KMS-11 (cell line): ENCODE data around the gene PDXP.

Source experiments
- H2AFZ ChIP-seq: fragments of 200-600 bp; sonication (generic); 2 replicates; pipeline ENCODE4 v1.6.1; 2016; ENCODE audit warnings: antibody characterized with exemption, mixed run types, low read depth
- H3K27ac ChIP-seq: fragments of 200-600 bp; sonication (generic); 2 replicates; pipeline ENCODE4 v1.6.1; 2016; ENCODE audit warnings: mild to moderate bottlenecking, mixed run types
- H3K27me3 ChIP-seq: fragments of 200-600 bp; sonication (generic); 2 replicates; pipeline ENCODE4 v1.6.1; 2017; ENCODE audit warnings: mild to moderate bottlenecking, low read depth, mixed run types, moderate library complexity; ENCODE audit not compliant: insufficient read depth
- H3K36me3 ChIP-seq: fragments of 200-600 bp; sonication (generic); 2 replicates; pipeline ENCODE4 v1.6.1; 2017; ENCODE audit warnings: mild to moderate bottlenecking, mixed run types; ENCODE audit not compliant: insufficient read depth
- H3K4me1 ChIP-seq: fragments of 200-600 bp; sonication (generic); 2 replicates; pipeline ENCODE4 v1.6.1; 2016; ENCODE audit warnings: mild to moderate bottlenecking, low read depth, mixed run types; ENCODE audit not compliant: poor library complexity, severe bottlenecking
- H3K4me2 ChIP-seq: fragments of 200-600 bp; sonication (generic); 2 replicates; pipeline ENCODE4 v1.7.0; 2016; ENCODE audit warnings: mild to moderate bottlenecking, mixed run types
- H3K4me3 ChIP-seq: fragments of 200-600 bp; sonication (generic); IDR thresholded peaks from 2 replicates; pipeline ENCODE4 v1.6.1; 2017; ENCODE audit warnings: low read depth, low read length, mixed read lengths; ENCODE audit not compliant: insufficient read depth
- H3K79me2 ChIP-seq: fragments of 200-600 bp; sonication (generic); 2 replicates; pipeline ENCODE4 v1.6.1; 2016; ENCODE audit warnings: low read depth, mixed run types; ENCODE audit not compliant: insufficient read depth
- H3K9ac ChIP-seq: fragments of 200-600 bp; sonication (generic); 2 replicates; pipeline ENCODE4 v1.6.1; 2016; ENCODE audit warnings: mild to moderate bottlenecking, mixed run types
- H4K20me1 ChIP-seq: fragments of 200-600 bp; sonication (generic); 2 replicates; pipeline ENCODE4 v1.6.1; 2016; ENCODE audit warnings: mild to moderate bottlenecking, mixed run types; ENCODE audit not compliant: insufficient read depth
- CTCF ChIP-seq: fragments of 200-600 bp; sonication (generic); conservative IDR thresholded peaks from 2 replicates; pipeline ENCODE4 v1.6.1; 2017; ENCODE audit warnings: low read depth, mild to moderate bottlenecking, antibody characterized with exemption, low read length, moderate library complexity, mixed read lengths

PDXP gene

GRCh38 chr22:37629928-37630327, 28.6 kb upstream of the PDXP start:
- no peak for TF ChIP-seq CTCF
- no peaks in the 10 kb centered on the region for H3K36me3 ChIP-seq
- no peaks in the 10 kb centered on the region for H3K79me2 ChIP-seq
- H3K9ac ChIP-seq: no peak overlapping the region
- no peaks in the 10 kb centered on the region for H4K20me1 ChIP-seq
- no peak overlapping the region for H3K4me2 ChIP-seq
- H3K4me3 ChIP-seq: no peak overlapping the region
- peaks cover 64% of the 10 kb centered on the region for H3K4me1 ChIP-seq
- H3K27me3 ChIP-seq: no peaks in the 10 kb centered on the region
- H3K27ac ChIP-seq: no peak overlapping the region
- no peak overlapping the region for H2AFZ ChIP-seq

- no peak overlapping the region for H3K4me2 ChIP-seq
- H3K79me2 ChIP-seq: no peaks in the 10 kb centered on the region
- no peaks in the 10 kb centered on the region for H4K20me1 ChIP-seq
- no peak for TF ChIP-seq CTCF
- H3K9ac ChIP-seq: no peak overlapping the region
- H3K27ac ChIP-seq: no peak overlapping the region; the same call in 1 of the 2 replicates
- H3K4me3 ChIP-seq: no peak overlapping the region
- H3K4me1 ChIP-seq: peaks cover 65% of the 10 kb centered on the region
- H3K27me3 ChIP-seq: no peaks in the 10 kb centered on the region
- H2AFZ ChIP-seq: no peak overlapping the region
- no peaks in the 10 kb centered on the region for H3K36me3 ChIP-seq
These were observed 27.6 kb upstream of the PDXP start for GRCh38 chr22:37630839-37631435.

- Histone ChIP-seq H3K27ac (no peak overlapping the region; the same call in 1 of the 2 replicates), H3K79me2 (no peaks in the 10 kb centered on the region), H3K36me3 (no peaks in the 10 kb centered on the region), H3K4me2 (no peak overlapping the region), H2AFZ (no peak overlapping the region), H3K9ac (no peak overlapping the region), H3K4me1 (peaks cover 65% of the 10 kb centered on the region), H3K27me3 (no peaks in the 10 kb centered on the region), H4K20me1 (no peaks in the 10 kb centered on the region), H3K4me3 (no peak overlapping the region)
- TF ChIP-seq CTCF: no peak
These were observed 26.9 kb upstream of the PDXP start for GRCh38 chr22:37631448-37632173.

- Histone ChIP-seq H3K27ac (peak overlapping the region; percentile 83), H3K79me2 (no peaks in the 10 kb centered on the region), H3K27me3 (no peaks in the 10 kb centered on the region), H3K4me1 (peaks cover 65% of the 10 kb centered on the region), H2AFZ (no peak overlapping the region), H3K36me3 (no peaks in the 10 kb centered on the region), H3K4me3 (no peak overlapping the region), H3K4me2 (peak overlapping the region; percentile 79), H4K20me1 (no peaks in the 10 kb centered on the region), H3K9ac (no peak overlapping the region)
- no peak for TF ChIP-seq CTCF
These were observed 26.1 kb upstream of the PDXP start for GRCh38 chr22:37632174-37633088.
